KOPT-K1 (cell line): ENCODE results near the gene PROZ.
A peak's percentile ranks its signal among the peaks of the same experiment; 100 is the strongest.
"Not testable (repeated sequence)": the region's sequence is repeated elsewhere in the genome, so short reads cannot be mapped to it uniquely, and the experiment has no call there.

ENCODE experiments used
- H3K27ac ChIP-seq: fragments of 200-600 bp; sonication (generic); 2 replicates; pipeline ENCODE4 v1.5.1; 2016; ENCODE audit warnings: antibody characterized with exemption, mild to moderate bottlenecking, low read depth, low read length; ENCODE audit not compliant: poor library complexity, severe bottlenecking
- H3K36me3 ChIP-seq: fragments of 200-600 bp; sonication (generic); 2 replicates; pipeline ENCODE4 v1.5.1; 2017; ENCODE audit warnings: antibody characterized with exemption, mild to moderate bottlenecking, low read length, moderate library complexity; ENCODE audit not compliant: insufficient read depth
- H3K9me3 ChIP-seq: fragments of 200-600 bp; sonication (generic); 2 replicates; pipeline ENCODE4 v1.5.1; 2017; ENCODE audit warnings: antibody characterized with exemption, low read length, mild to moderate bottlenecking; ENCODE audit not compliant: insufficient read depth, poor library complexity, severe bottlenecking

The PROZ gene

DNA sequence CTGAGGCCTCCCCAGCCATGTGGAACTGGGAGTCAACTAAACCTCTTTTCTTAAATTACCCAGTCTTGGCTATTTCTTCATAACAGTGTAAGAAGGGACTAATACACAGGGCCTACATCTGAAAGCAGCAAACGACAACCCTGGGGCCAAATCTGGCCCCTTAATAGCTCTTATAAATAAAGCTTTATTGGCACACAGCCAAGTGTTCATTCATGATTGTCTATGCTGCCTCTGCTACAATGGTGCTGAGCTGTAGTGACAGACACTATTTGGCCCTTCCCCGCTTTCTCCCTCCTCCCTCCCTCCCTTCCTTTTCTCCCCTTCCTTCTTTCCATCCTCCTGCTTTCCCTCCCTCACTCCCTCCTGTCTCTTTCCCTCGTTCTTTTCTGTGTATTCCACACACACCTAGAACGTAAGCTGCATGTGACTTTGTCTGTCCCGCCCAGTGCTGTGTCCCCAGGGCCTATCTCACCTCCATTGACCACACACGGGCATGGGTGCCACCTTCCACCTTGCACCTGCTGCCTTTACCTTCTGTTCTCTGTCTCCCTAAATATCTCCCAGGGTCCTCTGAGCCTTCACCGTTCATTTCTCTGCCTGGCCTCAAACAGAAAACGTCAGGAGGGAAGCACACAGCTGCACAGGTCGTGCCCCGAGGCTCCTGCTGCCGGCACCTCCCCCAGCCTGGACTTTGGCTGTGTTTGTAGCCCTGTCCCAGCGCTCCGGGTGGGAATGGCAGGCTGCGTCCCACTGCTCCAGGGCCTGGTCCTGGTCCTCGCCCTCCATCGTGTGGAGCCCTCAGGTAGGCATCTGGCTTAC, at the start of gene PROZ:
TSS of gene PROZ (plus strand) at position 720 of the 819 bp plus-strand sequence. CDS start at position 733, 13 bp downstream.
- no peaks in the 10 kb centered on the region for H3K36me3 ChIP-seq
- H3K9me3 ChIP-seq: peaks cover 4% of the 10 kb centered on the region
- peak within 1 kb of the TSS; percentile 69 for H3K27ac ChIP-seq

DNA sequence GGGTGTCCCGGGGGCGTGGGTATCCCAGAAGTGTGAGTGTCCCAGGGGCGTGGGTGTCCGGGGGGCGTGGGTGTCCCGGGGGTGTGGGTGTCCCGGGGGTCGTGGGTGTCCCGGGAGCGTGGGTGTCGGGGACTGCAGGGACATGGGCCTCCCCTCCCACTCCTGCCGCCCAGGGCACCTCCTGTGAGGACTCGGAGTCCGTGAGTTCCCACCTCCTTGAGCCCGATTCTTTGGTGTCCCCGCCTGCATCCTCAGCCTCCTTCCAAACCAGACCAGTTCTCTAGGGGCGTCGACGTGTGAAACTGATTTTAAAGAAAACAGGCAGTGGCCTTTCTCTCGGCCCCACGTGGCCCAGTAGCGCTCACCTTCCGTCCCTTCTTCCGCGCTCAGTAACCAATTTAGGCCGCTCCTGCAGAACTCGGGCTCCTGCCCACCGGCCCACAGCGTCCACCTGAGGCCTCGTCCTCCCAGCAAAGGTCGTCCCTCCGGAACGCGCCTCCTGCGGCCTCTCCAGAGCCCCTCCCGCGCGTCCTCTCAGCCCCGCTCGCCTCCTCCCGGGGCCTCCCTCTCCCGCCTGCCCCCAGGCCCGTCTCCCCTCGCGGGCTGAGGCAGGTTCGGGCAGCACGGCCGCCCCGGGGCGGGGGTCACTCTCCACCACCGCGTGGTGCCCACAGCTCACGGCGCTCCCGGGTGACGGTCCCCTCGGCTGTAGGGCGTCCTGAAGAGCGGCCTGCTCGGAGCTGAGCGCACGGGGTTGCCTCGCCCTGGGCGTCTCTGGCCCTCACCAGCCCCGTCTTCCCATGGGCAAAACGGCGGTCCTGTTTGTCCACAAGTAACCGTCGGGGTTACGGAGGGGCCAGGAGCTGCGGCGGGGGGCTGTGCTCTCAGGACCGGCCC, 49.0 kb upstream of the PROZ start:
- H3K9me3 ChIP-seq: peaks cover 12% of the 10 kb centered on the region
- no peak overlapping the region for H3K27ac ChIP-seq
- H3K36me3 ChIP-seq: no peaks in the 10 kb centered on the region

GRCh38 chr13:113110048-113110851, 48.2 kb upstream of the PROZ start:
- Histone ChIP-seq H3K9me3 (peaks cover 12% of the 10 kb centered on the region), H3K36me3 (no peaks in the 10 kb centered on the region), H3K27ac (no peak overlapping the region)

GRCh38 chr13:113110852-113111315, 47.6 kb upstream of the PROZ start:
- Histone ChIP-seq H3K27ac (no peak overlapping the region), H3K36me3 (no peaks in the 10 kb centered on the region), H3K9me3 (peaks cover 12% of the 10 kb centered on the region)

DNA sequence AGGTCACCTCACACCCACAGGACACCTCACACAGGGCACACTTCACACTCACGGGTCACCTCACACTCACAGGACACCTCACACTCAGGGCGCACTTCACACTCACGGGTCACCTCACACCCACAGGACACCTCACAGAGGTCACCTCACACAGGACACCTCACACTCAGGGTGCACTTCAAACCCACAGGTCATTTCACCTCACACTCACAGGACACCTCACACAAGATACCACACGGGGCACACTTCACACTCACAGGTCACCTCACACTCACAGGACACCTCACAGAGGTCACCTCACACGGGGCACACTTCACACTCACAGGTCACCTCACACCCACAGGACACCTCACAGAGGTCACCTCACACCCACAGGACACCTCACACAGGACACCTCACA, 46.6 kb upstream of the PROZ start:
- not testable (repeated sequence) for H3K36me3 ChIP-seq, H3K27ac ChIP-seq
- peaks cover 12% of the 10 kb centered on the region for H3K9me3 ChIP-seq

- peaks cover 12% of the 10 kb centered on the region for H3K9me3 ChIP-seq
- H3K27ac ChIP-seq, H3K36me3 ChIP-seq: not testable (repeated sequence)
Measured at GRCh38 chr13:113112475-113112874, 46.0 kb upstream of the PROZ start.

DNA sequence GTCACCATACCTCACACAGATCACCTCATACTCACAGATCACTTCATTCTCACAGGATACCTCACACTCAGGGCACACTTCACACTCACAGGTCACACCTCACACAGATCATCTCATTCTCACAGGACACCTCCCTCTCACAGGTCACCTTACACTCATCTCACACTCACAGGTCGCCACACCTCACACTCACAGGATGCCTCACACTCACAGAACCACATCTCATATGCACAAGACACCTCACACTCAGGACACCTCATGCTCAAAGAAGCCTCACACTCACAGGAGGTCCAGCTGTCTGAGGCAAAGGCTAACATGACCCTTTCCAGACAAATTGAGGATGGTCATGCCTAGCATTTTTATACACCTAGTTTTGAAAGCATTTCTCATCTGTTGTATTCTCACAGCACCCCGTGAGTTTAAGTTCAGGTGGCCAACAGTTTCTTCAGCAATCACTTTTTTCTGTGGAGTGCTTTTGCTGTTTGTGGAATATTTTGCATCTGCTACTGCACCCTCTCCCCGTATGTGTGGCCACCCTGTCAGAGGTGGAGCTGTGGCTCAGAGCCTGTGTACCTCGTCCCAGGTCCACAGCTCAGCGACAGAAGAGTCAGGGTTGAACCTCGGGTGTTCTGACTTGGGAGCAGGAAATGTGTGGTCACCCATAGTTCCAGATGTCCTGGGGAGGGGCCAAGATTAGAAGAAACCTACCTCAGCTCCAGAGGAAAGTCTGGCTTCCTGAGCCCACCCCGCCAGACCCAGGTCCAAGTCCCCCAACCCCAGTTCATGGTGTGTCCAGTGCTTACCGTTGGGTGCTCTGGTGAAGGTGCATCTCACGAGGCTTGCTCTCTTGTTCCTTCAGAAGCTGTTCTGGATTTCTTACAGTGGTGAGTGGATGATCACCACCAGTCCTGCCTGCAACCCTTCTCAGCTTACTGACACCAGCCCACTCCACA, 45.3 kb upstream of the PROZ start:
- H3K9me3 ChIP-seq: peaks cover 12% of the 10 kb centered on the region
- H3K36me3 ChIP-seq: no peaks in the 10 kb centered on the region
- H3K27ac ChIP-seq: no peak overlapping the region

DNA sequence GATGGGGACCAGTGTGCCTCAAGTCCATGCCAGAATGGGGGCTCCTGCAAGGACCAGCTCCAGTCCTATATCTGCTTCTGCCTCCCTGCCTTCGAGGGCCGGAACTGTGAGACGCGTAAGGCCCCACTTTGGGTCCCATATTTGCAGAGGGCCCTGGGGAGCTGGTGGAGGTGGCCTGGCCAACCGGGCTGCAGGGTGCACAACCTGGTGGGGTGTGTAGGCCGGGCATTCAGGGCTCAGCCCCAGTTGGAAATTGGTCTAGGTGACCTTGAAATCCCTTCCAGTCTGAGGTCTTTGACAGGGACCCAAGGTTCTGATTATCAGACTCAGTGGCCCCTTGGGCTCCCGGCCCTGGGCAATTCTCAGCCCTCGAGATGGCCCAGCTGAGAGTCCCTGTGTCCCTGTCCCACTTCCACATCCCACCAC, 44.6 kb upstream of the PROZ start:
- Histone ChIP-seq H3K36me3 (no peaks in the 10 kb centered on the region), H3K27ac (no peak overlapping the region)

DNA sequence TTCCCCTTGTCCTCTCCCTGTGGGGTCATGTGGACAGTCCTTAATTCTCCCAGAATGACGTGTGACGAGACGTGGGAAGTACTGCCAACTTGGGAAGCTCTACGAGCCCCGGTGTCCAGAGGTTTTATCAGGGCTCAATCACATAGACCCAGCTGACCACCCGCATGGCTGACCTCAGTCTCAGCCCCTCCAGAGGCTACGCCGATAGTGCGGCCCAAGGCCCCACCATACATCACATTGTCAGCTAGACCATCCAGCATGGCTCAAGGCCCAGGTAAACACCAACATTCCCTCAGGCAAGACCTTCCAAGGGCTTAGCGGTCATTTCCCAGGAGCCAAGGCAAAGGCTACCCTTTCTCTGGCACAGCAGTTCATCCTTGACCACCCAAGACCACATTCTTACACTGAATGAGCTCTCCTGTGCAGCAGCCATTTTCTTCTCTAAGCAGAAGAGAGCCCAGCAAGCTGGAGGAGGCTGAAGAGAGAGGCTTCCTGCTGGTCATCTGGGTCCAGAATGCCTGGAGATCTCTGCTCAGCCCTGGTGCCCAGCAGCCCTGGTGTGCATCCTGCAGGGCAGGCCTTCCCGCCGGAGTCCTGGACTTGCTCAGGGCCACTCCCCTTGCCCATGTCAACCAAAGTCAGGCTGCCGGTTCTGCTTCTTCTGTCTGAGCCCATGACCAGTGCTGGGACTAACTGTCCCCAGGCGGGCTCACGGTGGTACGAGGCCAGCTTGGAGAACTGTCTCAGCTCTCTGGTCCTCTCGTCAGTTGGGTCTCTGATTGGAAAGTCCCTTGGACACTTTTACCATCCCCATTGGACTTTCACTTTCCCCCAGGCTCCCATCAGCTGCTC, 43.7 kb upstream of the PROZ start:
- H3K36me3 ChIP-seq: no peaks in the 10 kb centered on the region
- peaks cover 2% of the 10 kb centered on the region for H3K9me3 ChIP-seq
- H3K27ac ChIP-seq: no peak overlapping the region

More for the DNA sequence above, 44.6 kb upstream of the PROZ start:
- H3K9me3 ChIP-seq: peaks cover 11% of the 10 kb centered on the region

DNA sequence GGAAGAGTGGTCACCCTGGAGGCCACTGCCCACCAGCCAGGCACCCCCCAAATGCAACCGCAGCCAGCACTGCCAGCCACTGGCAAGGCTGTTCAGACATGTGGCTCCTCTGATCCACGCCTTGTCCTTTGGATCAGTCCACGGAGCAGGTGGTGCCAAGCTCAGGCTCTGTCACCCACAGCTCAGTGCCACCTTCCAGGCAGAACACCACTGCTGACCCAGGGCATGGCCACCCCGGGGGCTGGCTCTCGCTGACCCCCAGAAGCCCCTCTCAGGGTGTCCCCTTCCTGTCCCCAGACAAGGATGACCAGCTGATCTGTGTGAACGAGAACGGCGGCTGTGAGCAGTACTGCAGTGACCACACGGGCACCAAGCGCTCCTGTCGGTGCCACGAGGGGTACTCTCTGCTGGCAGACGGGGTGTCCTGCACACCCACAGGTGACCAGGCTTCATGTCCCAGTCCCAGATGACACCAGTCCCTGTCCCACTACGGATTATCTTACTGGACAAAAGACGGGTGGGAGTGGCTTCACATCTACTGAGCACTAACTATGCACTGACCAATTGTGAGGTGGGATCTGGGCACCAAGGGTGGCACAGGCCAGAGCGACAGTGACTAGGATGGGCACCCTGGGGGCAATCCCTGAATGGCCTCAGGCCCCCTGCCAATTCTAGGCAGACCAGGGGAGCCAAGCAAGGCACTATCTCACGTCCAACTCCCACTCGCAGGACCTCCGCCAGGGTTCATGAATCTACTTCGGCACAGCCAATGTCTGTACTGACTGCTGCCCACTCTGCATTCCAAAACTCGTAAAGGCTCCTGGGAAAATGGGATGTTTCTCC, 42.9 kb upstream of the PROZ start:
- no peak overlapping the region for H3K27ac ChIP-seq
- H3K36me3 ChIP-seq: no peaks in the 10 kb centered on the region
- H3K9me3 ChIP-seq: no peaks in the 10 kb centered on the region

DNA sequence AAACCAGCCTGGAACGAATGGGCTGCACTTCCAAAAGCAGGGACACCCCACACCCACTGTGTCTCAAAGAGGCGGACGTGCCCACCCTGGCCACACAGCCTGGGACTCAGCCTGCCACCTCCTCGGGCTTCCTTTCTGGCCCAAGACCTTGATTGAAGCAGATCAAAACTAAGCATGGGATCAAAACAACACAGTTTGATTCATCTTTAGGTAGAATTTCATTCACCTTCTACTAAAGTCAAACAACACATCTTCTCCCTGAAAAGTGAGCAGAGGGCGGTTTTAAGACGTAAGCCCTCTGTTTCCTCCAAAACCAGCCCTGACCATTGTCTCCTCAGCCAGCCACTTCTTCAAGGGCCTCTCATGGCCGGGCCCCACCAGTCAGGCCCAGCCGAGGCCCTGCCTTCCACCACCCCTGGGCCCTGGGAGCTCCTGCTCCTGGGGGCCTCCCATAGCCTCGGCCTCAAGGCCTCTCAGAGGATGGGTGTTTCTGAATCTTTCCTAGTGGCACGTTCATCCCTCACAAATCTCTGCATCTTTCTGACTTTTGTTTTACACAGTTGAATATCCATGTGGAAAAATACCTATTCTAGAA, 42.1 kb upstream of the PROZ start:
- H3K9me3 ChIP-seq: no peaks in the 10 kb centered on the region
- no peak overlapping the region for H3K27ac ChIP-seq
- no peaks in the 10 kb centered on the region for H3K36me3 ChIP-seq

GRCh38 chr13:113116871-113117271, 41.6 kb upstream of the PROZ start:
- Histone ChIP-seq H3K27ac (no peak overlapping the region), H3K36me3 (no peaks in the 10 kb centered on the region)

More at GRCh38 chr13:113116871-113117271, 41.6 kb upstream of the PROZ start:
- no peaks in the 10 kb centered on the region for H3K9me3 ChIP-seq
